Umbilical cord (tissue), 2 donors: ENCODE results near the gene C16orf96. TPM values are rescaled to one million over a fixed set of nuclear protein-coding genes. Genes with fewer than 3 reads are reported as not detected.

ENCODE experiments used
- DNase-seq: peaks from one replicate; pipeline ENCODE4 v3.0.0-alpha.2; 2015; ENCODE audit warnings: low spot score
- total RNA-seq: library from RNA; depleted of rRNA; stranded (reverse); fragments of >200 nt; gene quantifications from one replicate; pipeline ENCODE4 v1.2.3, GENCODE V29; 2014; ENCODE audit warnings: low replicate concordance; ENCODE audit not compliant: insufficient read depth

The C16orf96 gene
- total RNA-seq, 1 donor from 2014 or later = 0.48 TPM

- DNase-seq = peak; percentile 69
Measured at GRCh38 chr16:4525069-4525468, 31.1 kb upstream of the C16orf96 start.

DNA sequence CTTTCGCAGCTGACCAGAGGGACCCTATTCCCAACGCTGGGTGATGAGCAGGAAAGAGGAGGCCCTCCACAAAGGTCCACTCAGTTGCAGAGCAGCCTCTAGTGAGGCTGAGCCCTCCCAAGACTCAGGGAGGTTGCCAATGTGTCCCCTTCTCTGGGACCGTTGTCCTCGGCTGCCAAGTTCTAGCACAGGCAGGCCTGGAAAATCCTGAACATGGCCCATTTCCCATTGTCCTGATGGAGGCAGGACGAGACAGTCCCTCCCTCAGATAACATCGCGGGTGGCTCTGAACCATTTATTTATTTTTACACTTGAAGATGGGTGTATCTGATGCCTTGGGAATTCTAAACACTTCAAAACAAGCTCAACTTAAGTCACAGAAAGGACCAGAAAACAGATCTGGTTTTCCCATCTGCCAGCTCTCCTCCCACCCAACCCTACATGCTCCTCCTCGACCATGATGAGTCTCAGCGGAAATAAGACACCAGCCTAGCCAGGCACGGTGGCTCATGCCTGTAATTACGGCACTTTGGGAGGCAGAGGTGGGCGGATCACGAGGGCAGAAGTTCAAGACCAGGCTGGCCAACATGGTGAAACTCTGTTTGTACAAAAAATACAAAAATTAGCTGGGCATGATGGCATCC is 30.4 kb upstream of the C16orf96 start:
- peak; percentile 26 for DNase-seq

DNA sequence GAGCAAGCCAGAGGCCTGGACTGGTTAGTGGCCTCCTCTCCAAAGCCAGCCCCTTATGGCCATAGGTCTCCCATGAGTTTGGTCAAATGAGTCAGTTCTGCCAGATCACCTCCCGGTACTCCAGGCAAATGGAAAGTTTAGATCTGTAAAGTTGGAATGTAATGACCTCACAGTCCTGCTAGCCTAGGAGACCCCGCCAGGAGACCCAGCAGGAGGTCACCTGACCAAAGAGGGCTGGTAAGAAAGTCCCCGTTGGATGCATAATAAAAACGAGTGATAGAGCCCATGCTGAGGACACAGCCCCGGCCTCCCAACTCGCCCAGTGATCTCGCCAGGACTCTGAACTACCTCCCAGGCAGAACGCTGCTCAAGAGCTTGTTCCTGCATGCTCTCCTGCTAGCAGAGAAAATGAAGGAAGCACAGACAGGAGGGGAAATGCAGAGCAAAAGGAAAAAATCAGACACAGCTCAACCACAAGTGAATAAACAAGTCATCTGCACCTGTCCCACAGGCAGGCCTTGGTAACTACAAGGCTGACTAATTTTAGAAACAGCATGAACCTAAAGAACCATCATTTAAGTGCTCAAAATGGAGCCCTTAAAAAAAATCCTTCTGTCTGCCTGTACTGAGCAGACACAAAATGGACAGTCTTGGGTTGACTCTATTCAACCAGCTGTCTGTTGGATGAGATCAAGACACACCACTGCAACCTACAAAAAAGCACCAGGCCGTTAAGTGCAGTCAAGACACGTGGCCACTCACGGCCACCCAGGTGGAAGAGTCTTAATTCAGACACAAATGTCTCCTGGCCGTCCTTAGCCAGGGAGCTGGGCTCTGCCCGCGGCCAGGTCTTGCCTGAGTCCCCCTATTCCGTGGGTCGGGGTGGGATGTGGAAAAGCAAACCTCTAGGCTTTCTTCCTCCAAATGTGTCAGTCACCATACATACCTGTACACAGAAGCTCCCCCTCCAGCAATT is 26.8 kb upstream of the C16orf96 start:
- peak; percentile 34 for DNase-seq

DNA sequence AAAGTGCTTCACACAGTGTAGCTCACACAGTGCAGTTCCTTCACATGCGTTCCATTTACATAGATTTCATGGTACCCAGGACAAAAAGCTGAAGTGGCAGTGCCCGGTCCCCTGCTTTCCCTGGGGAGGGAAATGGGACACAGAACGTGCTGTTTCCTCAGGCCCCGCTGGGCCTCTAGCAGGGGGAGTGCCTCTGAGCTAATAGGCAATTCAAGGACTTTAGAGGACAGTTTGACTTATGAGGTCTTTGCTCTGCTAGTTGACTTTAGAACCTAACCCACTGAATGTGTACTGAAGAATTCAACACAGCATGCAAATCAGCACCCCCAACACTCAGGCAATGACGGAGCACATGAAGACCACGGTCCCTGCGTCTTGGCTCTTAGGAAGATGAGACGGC is 24.3 kb upstream of the C16orf96 start:
- DNase-seq = no peak

- DNase-seq = no peak
Measured at GRCh38 chr16:4532238-4532637, 23.9 kb upstream of the C16orf96 start.

GRCh38 chr16:4533490-4533889 is 22.6 kb upstream of the C16orf96 start:
- no peak for DNase-seq

DNA sequence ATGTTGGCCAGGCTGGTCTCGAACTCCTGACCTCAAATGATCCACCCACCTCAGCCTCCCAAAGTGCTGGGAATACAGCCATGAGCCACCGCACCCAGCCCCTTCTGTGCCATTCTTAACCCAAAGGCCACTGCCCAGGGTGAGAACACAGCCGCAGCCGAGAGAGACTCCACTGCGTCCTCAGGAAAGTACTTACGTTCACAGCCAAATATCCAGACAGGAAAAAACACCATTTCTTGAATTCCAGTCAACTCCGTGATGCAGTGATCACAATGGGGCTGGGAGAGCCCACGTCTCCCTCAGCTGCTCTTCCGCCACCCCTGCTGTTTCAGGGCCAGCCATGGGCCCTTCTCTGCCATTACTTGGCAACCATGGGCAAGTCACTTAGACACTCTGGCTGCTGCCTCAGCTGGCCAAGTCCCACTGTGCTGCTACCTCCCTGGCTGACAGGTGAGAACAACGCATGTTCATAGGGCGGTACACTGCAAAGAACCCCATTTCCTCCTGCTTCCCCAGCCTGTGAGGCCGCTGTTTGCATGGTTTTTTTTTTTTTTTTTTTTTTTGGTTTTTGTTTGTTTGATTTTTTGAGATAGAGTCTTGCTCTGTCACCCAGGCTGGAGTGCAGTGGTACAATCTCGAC is 21.9 kb upstream of the C16orf96 start:
- no peak for DNase-seq

DNA sequence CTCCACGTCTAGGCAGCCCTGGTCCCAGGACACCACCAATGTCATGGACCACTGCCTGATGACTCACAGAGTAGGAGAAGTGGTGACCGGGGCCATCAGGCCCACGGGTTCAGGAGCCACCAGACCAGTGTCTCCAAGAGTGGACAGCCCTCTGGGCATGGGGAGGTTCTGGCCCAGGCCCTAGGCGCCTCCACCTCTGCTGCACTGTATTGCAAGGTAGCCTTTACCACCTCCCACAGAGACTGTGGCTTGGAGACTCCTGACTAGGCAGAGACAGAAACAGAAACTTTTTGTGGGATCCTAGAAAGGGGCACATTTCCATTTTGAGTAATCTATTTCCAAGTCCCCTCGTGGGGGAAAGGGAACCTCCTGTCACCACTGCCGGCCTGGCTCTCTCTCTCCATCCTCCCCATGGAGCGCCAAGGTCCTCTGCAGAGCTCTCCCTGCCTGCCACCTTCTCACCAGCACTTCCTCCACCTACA is 20.5 kb upstream of the C16orf96 start:
- DNase-seq = no peak

DNA sequence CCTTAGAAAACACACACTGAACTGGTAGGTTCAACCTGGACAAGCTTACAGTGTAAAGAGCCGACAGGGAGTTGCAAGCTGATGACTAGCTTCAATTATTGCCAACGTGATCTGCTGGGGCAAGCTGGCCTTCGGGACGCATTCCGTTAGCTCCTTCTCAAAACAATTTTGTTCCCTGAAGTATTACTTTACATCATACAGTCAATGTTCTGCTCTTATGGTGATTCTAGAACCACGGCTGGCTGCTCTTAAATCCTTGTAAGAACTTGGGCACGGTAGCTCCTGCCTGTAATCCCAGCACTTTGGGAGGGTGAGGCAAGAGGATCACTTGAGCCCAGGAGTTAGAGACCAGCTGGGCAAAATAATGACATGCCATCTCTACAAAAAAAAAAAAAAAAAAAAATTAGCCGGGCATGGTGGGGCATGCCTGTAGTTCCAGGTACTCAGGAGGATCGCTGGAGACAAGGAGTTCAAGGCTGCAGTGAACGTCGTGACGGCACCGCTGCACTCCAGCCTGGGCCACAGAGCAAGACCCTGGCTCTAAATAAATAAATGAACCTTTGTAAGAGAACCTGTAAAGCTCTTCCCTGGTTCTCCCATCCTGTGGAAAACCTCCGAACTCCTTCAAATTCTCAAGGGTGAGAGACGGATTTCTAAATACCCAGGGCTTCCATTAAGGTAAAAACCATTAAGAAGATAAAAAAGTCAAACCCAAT is 19.6 kb upstream of the C16orf96 start:
- DNase-seq = no peak

DNA sequence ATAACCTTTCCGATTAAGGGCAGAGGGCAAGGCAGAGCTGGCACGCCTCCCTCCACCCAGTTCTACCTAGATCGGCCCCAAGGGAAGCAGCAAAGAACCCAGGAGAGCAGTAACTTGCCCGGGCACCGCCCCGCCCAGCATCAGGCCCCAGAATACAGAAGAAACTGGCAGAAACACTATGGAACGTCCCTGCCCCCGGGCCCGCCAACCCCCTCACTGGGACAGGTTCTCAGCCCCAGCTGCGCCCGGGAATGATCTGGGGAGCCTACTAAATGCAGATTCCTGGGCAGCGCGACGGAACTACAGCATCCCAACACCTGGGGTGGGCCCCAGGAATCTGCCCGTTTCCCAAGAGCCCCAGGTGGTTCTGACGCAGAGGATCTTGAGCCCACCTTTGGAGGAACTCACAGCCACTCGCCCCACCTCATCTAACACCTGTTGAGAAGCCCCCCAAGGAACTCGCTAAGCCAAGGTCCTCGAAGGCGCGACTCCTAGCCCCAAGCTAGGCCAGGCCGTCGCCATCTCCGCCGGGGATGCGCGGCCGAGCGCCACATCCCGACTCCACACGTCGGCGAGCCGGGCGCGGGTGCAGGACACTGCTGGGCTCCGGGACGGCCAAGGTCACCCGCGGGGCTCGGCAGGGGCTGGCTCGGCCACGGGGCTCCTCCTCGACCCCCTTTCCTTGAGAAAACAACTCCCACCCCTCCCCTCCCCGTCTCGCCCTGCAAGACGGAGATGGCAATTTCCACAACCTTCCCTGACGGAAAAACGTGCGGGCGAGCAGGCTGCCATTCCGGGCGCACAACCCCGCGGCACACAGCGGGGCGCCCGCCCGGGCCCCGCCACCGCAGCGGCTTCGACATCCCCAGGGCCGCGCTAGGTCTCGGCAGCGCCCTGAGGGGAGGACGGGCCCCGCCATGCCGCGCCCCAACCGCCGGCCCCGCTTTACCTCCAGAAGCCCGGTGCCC is 18.5 kb upstream of the C16orf96 start:
- no peak for DNase-seq

DNA sequence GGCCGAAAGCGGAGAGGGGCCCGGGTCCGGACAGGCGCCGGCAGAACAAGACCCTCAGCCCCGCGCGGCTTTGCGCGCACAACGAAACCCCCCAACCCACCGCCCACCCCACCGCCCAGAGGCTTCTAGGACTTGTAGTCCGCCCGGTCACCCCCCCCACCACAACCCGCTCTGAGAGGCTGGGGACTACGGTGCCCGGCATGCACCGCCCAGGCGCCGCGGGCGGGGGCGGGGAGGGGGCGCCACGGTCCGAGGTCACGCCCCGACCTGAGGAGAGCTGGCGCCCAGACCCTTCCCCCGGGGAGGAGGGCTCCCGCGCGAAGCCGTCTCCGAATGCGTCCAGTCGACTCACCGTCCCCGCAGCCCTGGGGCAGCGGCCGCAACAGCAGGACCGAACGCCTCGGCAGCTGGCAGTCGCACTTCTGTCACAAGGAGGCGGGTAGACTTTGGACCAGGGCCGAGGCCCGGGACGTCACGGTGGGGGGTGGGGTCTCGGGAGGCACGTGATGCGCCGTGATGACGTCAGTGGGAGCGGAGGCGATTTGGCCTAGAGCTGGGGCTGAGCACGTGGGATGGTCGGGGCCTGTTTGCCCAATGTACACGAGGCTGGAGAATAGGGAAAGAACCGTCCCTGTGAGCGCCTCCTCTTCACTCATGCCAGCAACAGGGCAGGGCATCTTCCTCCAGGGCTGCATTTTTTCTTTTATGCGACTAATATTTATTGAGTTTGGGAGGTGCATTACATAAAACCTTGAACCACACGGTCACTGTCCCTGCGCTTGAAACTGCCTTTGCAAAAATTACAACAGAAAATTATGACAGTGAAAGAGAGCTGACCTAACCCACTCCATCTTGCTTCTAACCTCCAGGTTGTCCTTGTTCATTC is 17.5 kb upstream of the C16orf96 start, which contains the start of gene CDIP1:
CDIP1 (minus strand) TSS at position 424 of the 886 bp plus-strand sequence. CDS start 24,643 bp downstream, outside the sequence.
- peak; percentile 95 for DNase-seq

DNA sequence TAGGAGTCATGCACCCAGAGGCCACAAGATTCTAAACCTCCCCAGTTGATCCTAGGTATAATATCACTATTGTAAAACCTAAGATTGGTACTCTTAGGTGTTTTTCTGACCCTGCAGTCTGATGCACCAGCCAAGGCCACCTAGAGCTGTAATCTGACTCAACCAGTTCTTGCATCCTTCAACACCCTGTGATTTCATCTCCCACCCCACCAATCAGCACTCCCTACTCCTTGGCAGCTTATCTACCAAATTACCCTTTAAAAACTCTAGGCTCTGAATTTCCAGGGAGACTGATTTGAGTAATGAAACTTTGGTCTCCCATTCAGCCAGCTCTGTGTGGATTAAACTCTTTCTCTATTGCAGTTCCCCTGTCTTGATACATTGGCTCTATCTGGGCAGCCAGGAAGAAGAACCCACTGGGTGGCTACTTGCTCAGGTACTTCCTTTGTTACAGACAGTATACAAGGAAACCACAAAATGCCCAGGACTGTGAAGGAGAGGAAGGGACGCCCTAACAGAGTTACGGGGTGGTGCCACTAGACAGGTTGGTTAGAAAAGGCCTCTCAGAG is 16.3 kb upstream of the C16orf96 start:
- no peak for DNase-seq

DNA sequence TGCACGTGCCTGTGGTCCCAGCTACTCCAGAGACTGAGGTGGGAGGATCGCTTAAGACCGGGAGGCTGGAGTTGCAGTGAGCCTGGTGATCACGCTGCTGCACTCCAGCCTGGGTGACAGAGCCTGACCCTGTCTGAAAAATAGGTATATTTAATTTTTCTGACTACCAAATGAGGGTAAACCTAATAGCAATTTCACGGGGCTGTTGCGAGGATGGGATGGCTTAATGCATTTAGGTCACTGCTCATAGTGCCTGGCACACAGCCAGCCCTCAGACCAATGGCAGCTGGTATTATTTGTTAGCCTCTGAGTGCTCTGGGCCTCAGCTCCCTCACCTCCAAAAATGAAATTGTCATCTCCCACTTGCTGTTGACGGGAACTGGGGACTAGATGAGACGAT is 11.7 kb upstream of the C16orf96 start:
- DNase-seq = no peak

DNA sequence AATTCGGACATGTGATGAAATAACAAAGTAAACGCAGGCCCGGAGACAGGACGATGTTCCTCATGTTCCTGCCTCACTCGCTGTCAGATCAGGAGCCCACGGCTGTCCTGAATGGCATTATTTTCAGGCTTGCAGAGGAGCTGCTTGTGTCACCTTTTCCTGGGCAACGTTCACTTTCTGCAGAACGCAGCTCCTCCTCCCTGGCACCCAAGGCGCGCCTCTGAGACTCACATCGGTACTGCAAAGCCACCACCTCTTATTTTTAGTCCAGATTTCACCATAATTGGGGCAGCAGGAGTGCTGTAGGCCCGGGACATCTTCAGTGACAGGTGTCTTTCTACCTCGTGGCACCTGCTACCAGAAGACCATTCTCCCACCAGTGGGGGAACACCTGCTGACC is 8.0 kb upstream of the C16orf96 start:
- DNase-seq = no peak

GRCh38 chr16:4550591-4550990 is 5.5 kb upstream of the C16orf96 start:
- DNase-seq = no peak

GRCh38 chr16:4552541-4552940 is 3.6 kb upstream of the C16orf96 start:
- DNase-seq = no peak

DNA sequence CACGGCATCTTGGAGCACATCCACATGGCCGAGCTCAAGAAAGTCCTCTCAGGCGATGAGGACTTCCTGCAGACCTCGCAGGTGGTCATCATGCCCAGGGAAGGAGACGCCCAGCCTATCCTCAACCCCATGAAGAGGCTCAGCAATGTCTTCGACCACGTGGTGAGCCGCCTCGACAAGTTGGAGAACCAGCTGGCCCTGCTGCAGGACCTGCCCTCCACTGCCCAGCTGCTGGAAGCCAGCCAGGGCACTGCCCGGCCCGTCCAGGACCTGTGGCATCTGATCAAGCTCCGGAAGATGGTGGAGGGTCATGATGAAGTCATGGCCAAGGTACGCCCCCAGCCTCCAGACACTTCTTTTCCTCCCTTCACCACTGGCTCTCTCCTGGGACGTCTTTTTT is 440 bp downstream of the C16orf96 start:
- no peak for DNase-seq

- no peak for DNase-seq
Measured at GRCh38 chr16:4557973-4558372, 1.8 kb downstream of the C16orf96 start.

DNA sequence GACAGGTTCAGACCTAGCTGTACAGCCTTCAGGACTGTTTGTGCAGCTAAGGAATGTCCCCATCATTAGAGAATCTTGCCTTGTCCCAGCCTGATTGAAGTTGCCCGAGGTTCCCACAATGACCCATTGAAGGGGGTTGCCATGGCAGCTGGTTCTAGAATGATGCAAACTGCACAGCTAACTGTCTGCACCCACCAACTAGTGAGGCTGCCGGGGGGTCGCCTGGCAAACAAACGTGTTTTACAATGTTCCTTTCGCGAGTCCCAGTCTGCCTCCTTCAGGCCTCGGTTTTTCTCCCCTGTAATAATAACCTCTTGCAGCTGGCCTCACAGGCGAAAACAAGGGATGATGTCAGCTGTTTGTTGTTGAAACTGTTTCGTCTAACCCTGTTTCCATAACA is 5.5 kb downstream of the C16orf96 start:
- no peak for DNase-seq
